ENCODE data around the gene AHNAK. TPM values are rescaled to one million over a fixed set of nuclear protein-coding genes. Genes with fewer than 3 reads are reported as not detected.

Gene AHNAK
- total RNA-seq, 1 donor from 2014 or later: 246 TPM

DNA sequence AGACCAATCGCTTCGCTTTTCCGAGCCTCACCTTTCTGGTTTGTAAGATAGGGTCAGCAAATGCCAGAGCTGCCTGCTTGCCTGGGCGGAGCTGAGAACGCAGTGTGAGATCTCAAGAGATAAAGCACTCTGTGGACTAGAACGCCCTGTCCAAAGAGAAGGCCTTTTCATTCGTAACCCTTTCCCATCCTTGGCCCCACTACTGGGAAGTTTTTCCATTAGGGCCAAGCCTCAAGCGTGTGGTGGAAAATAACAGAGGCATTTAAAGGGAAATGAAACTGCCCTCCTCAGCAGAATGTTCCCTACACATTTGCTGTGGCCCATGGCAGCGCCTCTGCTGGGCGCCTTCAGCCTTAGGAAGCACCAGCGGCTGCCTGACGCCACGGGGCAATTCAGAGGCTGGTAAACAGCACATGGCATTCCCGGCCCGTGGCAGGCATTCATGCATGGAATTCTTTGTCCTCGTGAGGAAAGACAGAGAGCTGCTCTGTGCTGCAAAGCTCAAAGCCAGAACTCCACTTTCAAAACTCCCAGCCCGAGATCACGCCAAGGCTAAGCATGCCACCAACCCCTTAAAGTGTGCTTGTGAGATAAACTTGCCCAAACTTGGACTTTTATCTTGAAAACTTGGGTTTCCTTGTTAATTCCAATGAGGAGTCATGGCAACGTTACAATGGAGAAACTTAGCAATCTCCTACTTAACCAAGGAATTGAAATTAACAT lies 38.1 kb downstream of the AHNAK start:
- peak; percentile 87 for ATAC-seq (ENCODE audit: low read depth)
- Mint-ChIP-seq H3K4me1 (peaks cover 8% of the 10 kb centered on the region), H3K36me3 (ENCODE audit: low read depth) (peaks cover 2% of the 10 kb centered on the region), H3K27ac (no peak overlapping the region), H3K27me3 (peaks cover 1% of the 10 kb centered on the region), H3K9me3 (no peaks in the 10 kb centered on the region), H3K4me3 (no peak overlapping the region)
- ChIA-PET CTCF (interaction anchor here (1.2 to 3.4 kb wide), 3 partner anchors 33 to 84 kb away, joined by 3 to 10 read pairs (median 7); no protein-coding TSS in a partner anchor), POLR2A (no interaction called here)
- intact Hi-C loops (cut with micrococcal nuclease): loop anchor here (5.0 kb wide), 1 partner anchor 34 kb away; no protein-coding TSS in a partner anchor
- TF ChIP-seq CTCF (IDR thresholded peaks at IDR 0.05): no peak
- DNase-seq: no peak

DNA sequence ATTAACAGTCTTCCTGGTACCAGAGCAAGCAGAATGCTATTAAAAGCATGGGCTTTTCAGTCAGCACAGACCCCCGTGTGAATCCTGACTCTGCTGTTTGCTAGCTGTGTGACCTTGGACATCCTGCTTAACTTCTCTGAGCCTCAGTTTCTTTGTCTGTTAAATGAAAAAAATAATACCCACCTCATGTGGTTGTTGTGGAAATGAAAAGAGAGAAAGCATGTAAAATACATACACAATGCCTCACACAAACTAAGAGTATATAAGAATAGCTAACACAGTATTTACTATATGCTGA lies 39.5 kb downstream of the AHNAK start:
- DNase-seq: no peak
- H3K4me3 Mint-ChIP-seq: no peak overlapping the region
- POLR2A ChIA-PET: no interaction called here
- CTCF ChIA-PET: interaction anchor here (0.9 to 3.4 kb wide), 4 partner anchors 36 to 189 kb away, joined by 3 to 10 read pairs (median 6); no protein-coding TSS in a partner anchor
- H3K9me3 Mint-ChIP-seq: no peaks in the 10 kb centered on the region
- peaks cover 1% of the 10 kb centered on the region for H3K36me3 Mint-ChIP-seq (ENCODE audit: low read depth)
- peaks cover 8% of the 10 kb centered on the region for H3K27me3 Mint-ChIP-seq
- intact Hi-C loops (cut with micrococcal nuclease): loop anchor here (5.0 kb wide), 1 partner anchor 35 kb away; no protein-coding TSS in a partner anchor
- TF ChIP-seq CTCF (IDR thresholded peaks at IDR 0.05): no peak
- no peak for ATAC-seq (ENCODE audit: low read depth)
- H3K4me1 Mint-ChIP-seq: peaks cover 8% of the 10 kb centered on the region
- no peak overlapping the region for H3K27ac Mint-ChIP-seq

- DNase-seq (no peak), ATAC-seq (ENCODE audit: low read depth) (no peak)
- Mint-ChIP-seq H3K27ac (no peak overlapping the region), H3K36me3 (ENCODE audit: low read depth) (no peaks in the 10 kb centered on the region), H3K9me3 (no peaks in the 10 kb centered on the region), H3K27me3 (peaks cover 12% of the 10 kb centered on the region), H3K4me3 (no peak overlapping the region), H3K4me1 (peaks cover 8% of the 10 kb centered on the region)
- POLR2A ChIA-PET: no interaction called here
- CTCF ChIA-PET: interaction anchor here (0.9 to 3.4 kb wide), 2 partner anchors 54 to 82 kb away, joined by 4 to 10 read pairs; no protein-coding TSS in a partner anchor
- no peak for TF ChIP-seq CTCF (IDR thresholded peaks at IDR 0.05)
- intact Hi-C loops (cut with micrococcal nuclease): loop anchor here (5.0 kb wide), 1 partner anchor 36 kb away; no protein-coding TSS in a partner anchor
These were observed 40.0 kb downstream of the AHNAK start for GRCh38 chr11:62506413-62507124.

DNA sequence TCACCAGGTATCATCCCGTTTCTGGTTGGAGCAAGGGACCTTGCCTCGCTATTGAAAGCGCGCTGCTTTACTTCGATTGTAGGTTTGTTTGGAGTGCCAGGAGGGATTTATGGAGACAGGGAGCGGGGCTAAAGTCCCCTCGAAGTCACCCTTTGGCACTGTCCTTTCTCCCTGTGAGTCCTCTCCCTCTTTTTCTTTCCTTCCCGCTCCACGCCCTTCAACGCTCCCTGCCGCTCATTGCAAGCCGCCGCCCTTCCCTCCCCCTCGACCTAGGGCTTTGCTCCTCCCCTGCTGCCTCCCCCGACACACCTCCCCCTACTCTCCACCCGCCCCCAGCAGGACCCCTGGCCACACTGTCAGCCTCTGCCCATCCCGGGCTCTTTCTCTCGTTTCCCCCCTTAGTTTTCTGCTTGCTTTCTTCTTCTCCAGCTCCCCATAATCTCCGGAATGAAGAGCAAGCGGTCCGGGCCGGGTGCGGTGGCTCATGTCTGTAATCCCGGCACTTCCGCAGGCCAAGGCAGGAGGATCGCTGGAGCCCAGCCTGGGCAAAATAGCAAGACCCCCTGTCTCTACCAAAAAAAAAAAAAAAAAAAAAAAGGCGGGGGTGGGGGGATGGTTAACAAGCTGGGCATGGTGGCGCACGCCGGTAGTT lies 41.0 kb downstream of the AHNAK start:
- Mint-ChIP-seq H3K4me3 (peak overlapping the region; percentile 7), H3K4me1 (peaks cover 8% of the 10 kb centered on the region), H3K9me3 (no peaks in the 10 kb centered on the region), H3K27me3 (peaks cover 15% of the 10 kb centered on the region), H3K36me3 (ENCODE audit: low read depth) (no peaks in the 10 kb centered on the region), H3K27ac (no peak overlapping the region)
- DNase-seq: no peak
- no peak for TF ChIP-seq CTCF (IDR thresholded peaks at IDR 0.05)
- ChIA-PET POLR2A (interaction anchor here (0.7 kb wide), 1 partner anchor 52 kb away, joined by 7 read pairs; no protein-coding TSS in a partner anchor), CTCF (no interaction called here)
- ATAC-seq (ENCODE audit: low read depth): no peak
- intact Hi-C loops (cut with micrococcal nuclease): loop anchor here (5.0 kb wide), 1 partner anchor 37 kb away; no protein-coding TSS in a partner anchor
